Coronary artery (tissue), 2 donors: Measurements from ENCODE around the gene HES6.

ENCODE experiments used
- DNase-seq: peaks from one replicate; pipeline ENCODE4 v3.0.0-alpha.2; 2017; ENCODE audit warnings: low spot score
- H3K27ac ChIP-seq, 2 donors: fragments of 200-600 bp; sonication (generic); one replicate each; pipeline ENCODE4 v1.5.1; 2016 to 2019
- H3K4me3 ChIP-seq: fragments of 200-600 bp; sonication (generic); 2 replicates; pipeline ENCODE4 v1.5.1; 2016; ENCODE audit warnings: mild to moderate bottlenecking, moderate library complexity
- TF ChIP-seq, protein P1 (sequence below): fragments of 200-600 bp; sonication (generic); IDR thresholded peaks from one replicate; pipeline ENCODE4 v1.5.1; 2019; ENCODE audit warnings: antibody characterized with exemption

HES6 gene

DNA sequence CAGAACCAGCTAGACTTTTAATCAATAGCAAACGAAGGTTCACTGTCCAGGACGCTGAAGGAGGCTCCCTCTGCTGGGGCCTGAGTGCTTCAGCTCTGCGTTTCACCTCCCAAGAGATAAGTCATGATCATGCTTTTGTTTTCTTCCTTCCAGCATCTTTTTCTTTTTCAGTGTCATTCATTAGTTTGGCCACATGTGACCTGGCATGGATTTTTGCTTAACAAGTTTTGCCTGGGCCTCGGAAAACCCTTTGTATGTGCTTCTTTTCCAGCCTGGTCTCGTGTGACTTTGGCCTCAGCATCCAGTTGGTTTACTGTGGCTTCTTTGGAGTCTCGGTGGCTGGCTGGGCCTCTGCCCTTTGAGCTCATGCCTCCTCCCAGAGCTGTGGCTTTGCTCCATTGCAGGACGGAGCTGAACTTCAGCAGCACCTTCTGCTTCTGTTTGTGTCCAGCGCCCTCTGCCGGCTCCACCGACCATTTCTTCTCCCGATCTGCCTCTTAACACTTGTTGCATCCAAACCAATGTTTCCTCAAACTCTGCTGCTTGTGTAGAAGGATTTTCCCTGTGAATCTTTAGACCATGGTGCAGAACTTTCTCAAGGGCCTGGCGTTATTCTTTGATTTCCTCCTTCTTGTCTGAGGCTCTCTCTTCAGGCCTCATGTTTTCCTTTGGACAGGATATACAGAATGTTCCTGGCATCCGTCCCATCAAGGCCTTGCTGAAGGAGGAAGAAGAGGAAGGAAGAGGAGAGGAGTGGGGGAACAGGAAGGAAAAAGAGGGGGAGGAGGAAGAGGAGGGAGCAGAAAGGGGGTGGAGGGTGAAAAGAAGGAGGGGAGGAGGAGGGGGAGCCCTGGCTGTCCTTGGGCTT is 23.6 kb upstream of the HES6 start:
- peak; percentile 92 for DNase-seq
- Histone ChIP-seq H3K4me3 (no peak overlapping the region), H3K27ac (peak overlapping the region; percentile 14 to 66)
- TF ChIP-seq, protein P1, sequence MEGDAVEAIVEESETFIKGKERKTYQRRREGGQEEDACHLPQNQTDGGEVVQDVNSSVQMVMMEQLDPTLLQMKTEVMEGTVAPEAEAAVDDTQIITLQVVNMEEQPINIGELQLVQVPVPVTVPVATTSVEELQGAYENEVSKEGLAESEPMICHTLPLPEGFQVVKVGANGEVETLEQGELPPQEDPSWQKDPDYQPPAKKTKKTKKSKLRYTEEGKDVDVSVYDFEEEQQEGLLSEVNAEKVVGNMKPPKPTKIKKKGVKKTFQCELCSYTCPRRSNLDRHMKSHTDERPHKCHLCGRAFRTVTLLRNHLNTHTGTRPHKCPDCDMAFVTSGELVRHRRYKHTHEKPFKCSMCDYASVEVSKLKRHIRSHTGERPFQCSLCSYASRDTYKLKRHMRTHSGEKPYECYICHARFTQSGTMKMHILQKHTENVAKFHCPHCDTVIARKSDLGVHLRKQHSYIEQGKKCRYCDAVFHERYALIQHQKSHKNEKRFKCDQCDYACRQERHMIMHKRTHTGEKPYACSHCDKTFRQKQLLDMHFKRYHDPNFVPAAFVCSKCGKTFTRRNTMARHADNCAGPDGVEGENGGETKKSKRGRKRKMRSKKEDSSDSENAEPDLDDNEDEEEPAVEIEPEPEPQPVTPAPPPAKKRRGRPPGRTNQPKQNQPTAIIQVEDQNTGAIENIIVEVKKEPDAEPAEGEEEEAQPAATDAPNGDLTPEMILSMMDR = peak; percentile 56

DNA sequence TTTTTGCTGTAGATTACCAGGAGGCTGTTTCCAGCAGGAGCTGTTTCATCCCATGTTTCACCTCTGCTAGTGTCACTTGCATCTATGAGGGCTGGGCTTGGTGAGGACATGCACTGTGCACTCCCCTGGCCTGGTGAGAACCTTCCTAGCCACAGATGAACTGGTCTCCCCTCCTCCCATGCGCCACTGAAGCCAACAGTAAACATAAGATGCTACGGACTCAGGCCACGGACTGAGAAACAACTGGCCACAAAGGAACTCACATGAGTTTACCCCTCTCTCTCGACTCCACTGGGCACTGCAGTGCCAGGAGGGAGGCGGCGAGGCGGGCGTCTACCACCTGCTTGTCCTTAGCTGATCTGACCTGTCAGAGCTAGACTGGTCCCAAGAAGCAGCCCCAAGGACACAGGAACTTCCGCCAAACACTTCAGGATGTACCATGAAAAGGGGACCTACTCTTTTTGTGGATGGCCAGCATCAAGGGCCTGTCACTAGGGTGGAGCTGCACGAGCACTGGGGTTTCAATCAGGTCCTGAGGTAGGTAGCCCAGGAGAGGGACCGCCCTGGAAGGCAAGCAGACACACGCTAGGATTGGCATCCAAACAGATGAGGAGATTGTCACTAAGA is 22.8 kb upstream of the HES6 start:
- TF ChIP-seq, protein P1 = no peak
- H3K27ac ChIP-seq = peak overlapping the region; percentile 14 to 66
- no peak overlapping the region for H3K4me3 ChIP-seq
- DNase-seq = no peak

DNA sequence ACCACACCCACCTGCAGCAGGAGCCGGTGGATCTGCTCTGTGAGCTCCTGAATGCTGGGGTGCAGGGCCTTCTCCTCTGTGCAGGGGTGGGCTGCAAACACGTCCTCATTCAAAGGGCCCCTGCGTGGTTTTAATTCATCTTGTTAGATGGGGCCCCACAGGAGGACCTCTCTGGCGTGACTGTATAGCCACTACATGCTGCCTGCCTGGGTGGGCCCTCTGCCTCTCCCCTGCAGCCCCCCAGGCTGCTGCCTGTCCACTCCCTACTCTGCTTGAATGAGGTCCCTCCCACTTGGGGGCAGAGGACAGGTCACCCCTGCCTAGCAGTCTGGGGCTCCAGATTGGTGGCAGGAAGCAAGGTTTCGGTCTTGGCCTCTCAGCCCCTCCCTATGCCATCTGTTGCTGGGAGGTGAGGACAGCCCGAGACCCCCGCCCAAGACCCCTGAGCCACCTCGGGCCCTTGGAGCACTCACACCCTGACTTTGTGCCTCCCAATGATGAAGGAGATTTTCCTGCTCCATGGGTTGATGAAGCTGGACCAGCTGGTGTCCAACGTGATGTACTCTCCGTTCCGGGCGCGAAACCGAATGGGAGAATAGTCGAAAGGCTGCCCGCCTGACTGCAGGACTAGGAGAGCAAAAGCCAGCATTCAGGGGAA is 22.0 kb upstream of the HES6 start:
- TF ChIP-seq, protein P1 = no peak
- no peak overlapping the region for H3K4me3 ChIP-seq
- DNase-seq = no peak
- H3K27ac ChIP-seq = no peak overlapping the region

DNA sequence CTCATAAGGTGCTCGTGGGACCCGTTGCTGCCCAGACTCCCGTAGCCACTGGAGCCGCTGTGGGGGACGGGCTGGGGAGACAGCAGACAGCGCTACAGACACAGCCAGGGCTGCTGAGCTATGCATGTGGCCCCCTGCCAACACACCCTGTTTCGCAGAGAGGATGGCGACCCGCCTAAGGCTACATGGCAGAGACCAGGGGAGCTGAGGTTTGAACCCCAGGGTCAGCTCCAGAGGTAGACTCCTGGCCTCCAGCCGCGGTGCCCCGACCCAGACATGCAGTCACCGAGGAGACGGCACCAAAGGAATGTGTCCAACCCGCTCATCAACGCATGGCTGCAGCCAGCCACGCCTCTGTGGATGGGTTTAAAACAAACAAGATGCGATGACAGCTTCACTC is 21.0 kb upstream of the HES6 start:
- Histone ChIP-seq H3K4me3 (no peak overlapping the region), H3K27ac (no peak overlapping the region)
- TF ChIP-seq, protein P1 = no peak
- no peak for DNase-seq

DNA sequence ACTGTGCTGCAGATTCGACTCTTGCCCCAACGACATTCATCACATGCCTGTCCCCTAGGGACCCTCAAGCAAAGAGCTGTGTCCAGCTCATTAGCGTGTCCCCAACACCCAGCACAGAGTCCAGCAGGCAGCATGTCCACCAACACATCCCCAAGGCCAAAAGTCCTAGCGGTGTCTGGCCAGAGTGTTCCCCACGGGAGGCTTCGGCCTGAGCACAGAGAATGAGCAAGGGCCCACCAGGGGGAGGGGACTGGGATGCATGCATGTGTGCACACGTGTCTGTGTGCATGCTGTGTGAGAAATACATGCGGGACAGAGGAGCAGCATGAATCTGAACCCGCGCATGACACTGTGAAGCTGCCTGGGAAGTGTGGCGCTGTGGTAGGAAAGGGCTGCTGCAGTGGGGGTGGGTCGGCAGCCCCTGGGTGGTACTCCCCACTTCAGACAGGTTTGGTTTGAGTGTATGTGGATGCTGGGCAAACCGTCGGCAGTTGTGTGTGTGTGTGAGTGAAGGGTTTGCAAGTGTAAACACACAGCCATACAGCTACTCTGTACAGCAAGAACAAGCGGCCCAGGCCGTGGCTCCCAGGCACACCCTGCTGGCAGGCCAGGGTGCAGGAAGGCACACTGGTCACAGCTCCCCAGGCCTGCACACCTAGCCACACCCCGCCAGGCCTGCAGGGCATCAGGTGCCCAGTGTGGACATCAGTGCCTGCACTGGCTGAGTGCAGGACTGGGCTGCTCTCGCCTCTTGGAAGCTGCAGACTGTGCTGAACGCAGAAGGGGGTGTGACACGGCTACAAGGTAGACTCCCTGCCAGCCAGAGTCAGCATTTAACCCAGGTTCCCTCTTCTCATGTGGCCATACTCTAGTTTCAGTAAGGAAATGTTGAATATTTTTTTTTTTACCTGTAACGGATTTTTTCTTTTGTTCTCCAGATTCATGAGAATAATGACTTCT is 19.5 kb upstream of the HES6 start:
- no peak for DNase-seq

More for the DNA sequence above, 19.5 kb upstream of the HES6 start:
- H3K27ac ChIP-seq = no peak overlapping the region
- TF ChIP-seq, protein P1 = no peak
- no peak overlapping the region for H3K4me3 ChIP-seq
